ENCODE results near the gene PPP1R36.

DNA sequence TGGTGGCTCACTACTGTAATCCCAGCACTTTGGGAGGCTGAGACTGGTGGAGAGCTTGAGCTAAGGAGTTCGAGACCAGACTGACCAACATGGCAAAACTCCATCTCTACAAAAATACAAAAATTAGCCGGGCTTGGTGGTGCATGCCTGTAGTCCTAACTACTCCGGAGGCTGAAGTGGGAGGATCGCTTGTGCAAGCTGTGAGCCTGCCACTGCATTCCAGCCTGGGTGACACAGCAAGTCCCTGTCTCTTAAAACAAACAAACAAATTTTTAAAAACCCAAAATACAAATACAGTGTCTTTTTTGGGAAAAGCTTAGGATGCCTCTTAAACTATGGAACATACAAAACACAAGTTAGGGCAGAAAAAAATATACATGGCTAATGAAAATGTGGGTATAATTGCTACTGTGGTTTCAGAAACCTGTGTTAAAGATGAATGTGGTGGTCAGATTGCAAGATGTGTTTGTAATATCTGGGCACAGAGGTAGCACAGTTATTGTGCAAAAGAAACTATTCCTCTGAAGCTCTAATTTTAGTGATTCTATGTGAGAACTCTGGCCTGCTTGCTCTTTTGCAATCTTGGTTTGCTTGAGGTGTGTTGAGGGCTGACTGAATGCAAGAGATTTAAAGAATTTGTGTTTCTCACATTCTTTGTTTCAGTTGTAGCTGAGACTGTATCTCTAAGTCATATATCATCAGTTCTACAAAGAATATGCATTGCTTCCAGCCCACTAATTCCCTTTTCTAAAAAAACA, 13.1 kb upstream of the PPP1R36 start:
- TF ChIP-seq, protein P1, sequence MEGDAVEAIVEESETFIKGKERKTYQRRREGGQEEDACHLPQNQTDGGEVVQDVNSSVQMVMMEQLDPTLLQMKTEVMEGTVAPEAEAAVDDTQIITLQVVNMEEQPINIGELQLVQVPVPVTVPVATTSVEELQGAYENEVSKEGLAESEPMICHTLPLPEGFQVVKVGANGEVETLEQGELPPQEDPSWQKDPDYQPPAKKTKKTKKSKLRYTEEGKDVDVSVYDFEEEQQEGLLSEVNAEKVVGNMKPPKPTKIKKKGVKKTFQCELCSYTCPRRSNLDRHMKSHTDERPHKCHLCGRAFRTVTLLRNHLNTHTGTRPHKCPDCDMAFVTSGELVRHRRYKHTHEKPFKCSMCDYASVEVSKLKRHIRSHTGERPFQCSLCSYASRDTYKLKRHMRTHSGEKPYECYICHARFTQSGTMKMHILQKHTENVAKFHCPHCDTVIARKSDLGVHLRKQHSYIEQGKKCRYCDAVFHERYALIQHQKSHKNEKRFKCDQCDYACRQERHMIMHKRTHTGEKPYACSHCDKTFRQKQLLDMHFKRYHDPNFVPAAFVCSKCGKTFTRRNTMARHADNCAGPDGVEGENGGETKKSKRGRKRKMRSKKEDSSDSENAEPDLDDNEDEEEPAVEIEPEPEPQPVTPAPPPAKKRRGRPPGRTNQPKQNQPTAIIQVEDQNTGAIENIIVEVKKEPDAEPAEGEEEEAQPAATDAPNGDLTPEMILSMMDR (IDR thresholded peaks at IDR 0.05 in 4 of 5, conservative IDR thresholded peaks at IDR 0.05 in 1 of 5): no peak
- TF ChIP-seq POLR2A (IDR thresholded peaks at IDR 0.05): no peak

All from gastrocnemius medialis (tissue), 4 donors.